ENCODE data around the gene PLEKHA6. TPM values are rescaled to one million over a fixed set of nuclear protein-coding genes. Genes with fewer than 3 reads are reported as not detected.

PLEKHA6 gene
- total RNA-seq, 1 experiment from 2014 or later: 2.1 TPM

DNA sequence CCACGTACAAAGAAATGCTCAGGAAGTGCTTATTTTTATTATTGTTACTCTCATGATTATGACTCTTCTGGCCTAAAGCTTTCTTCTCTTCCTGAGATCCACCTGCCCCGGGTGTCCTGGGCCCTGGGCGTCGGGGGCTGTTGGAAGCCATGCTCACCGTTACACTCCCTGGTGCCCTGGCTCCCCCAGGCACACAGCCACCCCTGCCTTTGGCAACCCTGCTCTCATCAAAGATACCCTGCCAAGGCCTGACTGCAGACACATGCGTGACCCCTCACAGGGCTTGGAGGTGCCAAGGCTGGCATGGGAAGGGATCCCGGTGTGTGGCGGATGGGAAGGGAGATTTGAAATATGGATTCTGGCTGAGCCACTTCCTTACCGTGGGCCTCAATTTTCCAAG, 160.2 kb downstream of the PLEKHA6 start:
- H3K27me3 ChIP-seq (ENCODE audit: insufficient read depth, low read length): no peaks in the 10 kb centered on the region
- no CpG with 5 or more reads among the region's 9 CpGs for WGBS (ENCODE audit: extremely low coverage, insufficient read length, low lambda C conversion rate)
- H3K23ac ChIP-seq (ENCODE audit: insufficient read length, low read depth, low read length): no peak overlapping the region
- H3K23me2 ChIP-seq (ENCODE audit: insufficient read length, low read depth, low read length, poor library complexity, severe bottlenecking): no peaks in the 10 kb centered on the region
- H2BK15ac ChIP-seq (ENCODE audit: low read depth, low read length): no peak overlapping the region
- Mint-ChIP-seq H3K4me1 (peaks cover 14 to 17% of the 10 kb centered on the region in 2 experiments), H3K4me3 (no peak overlapping the region), H3K36me3 (ENCODE audit: insufficient read depth in 1 of 3, low read depth in 3 of 3) (no peaks in the 10 kb centered on the region; a peak in 1 of 7 replicates), H3K27ac (no peak overlapping the region), H3K9me3 (peaks cover 0 to 5% of the 10 kb centered on the region in 2 experiments; a peak in 1 of 5 replicates), H3K27me3 (ENCODE audit: low read depth) (peaks cover 5% of the 10 kb centered on the region)
- H2AK5ac ChIP-seq (ENCODE audit: insufficient read length, low read length): no peak overlapping the region
- no peak overlapping the region for H2AFZ ChIP-seq (ENCODE audit: low read length)
- H3T11ph ChIP-seq (ENCODE audit: low read length): no peak overlapping the region
- no peak overlapping the region for H2BK12ac ChIP-seq (ENCODE audit: insufficient read length, low read depth, low read length)
- H2BK20ac ChIP-seq (ENCODE audit: low read depth, low read length, poor library complexity, severe bottlenecking): no peak overlapping the region
- H3K14ac ChIP-seq (ENCODE audit: insufficient read depth, low read length): no peak overlapping the region
- no peak overlapping the region for H3K4me2 ChIP-seq (ENCODE audit: insufficient read depth, insufficient read length, low read length)
- H3K4me1 ChIP-seq (ENCODE audit: insufficient read depth, low read length): no peaks in the 10 kb centered on the region; the same call in 1 of the 2 replicates
- H3K4ac ChIP-seq (ENCODE audit: low read depth, low read length): no peak overlapping the region
- no peak overlapping the region for H2BK5ac ChIP-seq (ENCODE audit: insufficient read length, low read length)
- TF ChIP-seq, protein P1, sequence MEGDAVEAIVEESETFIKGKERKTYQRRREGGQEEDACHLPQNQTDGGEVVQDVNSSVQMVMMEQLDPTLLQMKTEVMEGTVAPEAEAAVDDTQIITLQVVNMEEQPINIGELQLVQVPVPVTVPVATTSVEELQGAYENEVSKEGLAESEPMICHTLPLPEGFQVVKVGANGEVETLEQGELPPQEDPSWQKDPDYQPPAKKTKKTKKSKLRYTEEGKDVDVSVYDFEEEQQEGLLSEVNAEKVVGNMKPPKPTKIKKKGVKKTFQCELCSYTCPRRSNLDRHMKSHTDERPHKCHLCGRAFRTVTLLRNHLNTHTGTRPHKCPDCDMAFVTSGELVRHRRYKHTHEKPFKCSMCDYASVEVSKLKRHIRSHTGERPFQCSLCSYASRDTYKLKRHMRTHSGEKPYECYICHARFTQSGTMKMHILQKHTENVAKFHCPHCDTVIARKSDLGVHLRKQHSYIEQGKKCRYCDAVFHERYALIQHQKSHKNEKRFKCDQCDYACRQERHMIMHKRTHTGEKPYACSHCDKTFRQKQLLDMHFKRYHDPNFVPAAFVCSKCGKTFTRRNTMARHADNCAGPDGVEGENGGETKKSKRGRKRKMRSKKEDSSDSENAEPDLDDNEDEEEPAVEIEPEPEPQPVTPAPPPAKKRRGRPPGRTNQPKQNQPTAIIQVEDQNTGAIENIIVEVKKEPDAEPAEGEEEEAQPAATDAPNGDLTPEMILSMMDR (conservative IDR thresholded peaks at IDR 0.05): no peak
- no peak overlapping the region for H4K5ac ChIP-seq (ENCODE audit: insufficient read length, low read depth, low read length)
- no peaks in the 10 kb centered on the region for H3K79me2 ChIP-seq (ENCODE audit: insufficient read depth, low read length)
- no peak overlapping the region for H4K8ac ChIP-seq (replicated peaks; ENCODE audit: insufficient read length, low read depth, low read length)
- H3K56ac ChIP-seq (ENCODE audit: insufficient read length, low read depth, low read length): no peak overlapping the region
- H3K9me3 ChIP-seq (ENCODE audit: control insufficient read depth, low read depth, low read length): no peaks in the 10 kb centered on the region
- no peak overlapping the region for H2BK120ac ChIP-seq (ENCODE audit: low read depth, low read length, poor library complexity, severe bottlenecking)
- DNase-seq: no peak
- no peak overlapping the region for H3K9ac ChIP-seq (ENCODE audit: extremely low read depth, insufficient read length, low read length)
- H4K20me1 ChIP-seq (ENCODE audit: control insufficient read depth, insufficient read depth, insufficient read length): no peaks in the 10 kb centered on the region
- H4K91ac ChIP-seq (ENCODE audit: insufficient read length, low read depth, low read length): no peak overlapping the region
- H3K27ac ChIP-seq (ENCODE audit: insufficient read length, low read depth, low read length): no peak overlapping the region
- no peaks in the 10 kb centered on the region for H3K79me1 ChIP-seq (ENCODE audit: insufficient read depth, low read depth, low read length, poor library complexity, severe bottlenecking)
- H3K18ac ChIP-seq (ENCODE audit: insufficient read length, low read depth, low read length): no peak overlapping the region
